Thymus (tissue), 11 donors: Measurements from ENCODE around the gene STX18. TPM values are rescaled to one million over a fixed set of nuclear protein-coding genes. Genes with fewer than 3 reads are reported as not detected.

Experiments
- DNase-seq, 9 donors: peaks; one replicate each; pipeline ENCODE4 v3.0.0-alpha.2; 2013; ENCODE audit warnings: low spot score in 9 of 9, low read depth in 6 of 9, missing footprints in 1 of 9
- H3K27ac ChIP-seq, 2 donors: one replicate each; pipeline ENCODE4 v1.5.1; 2013; ENCODE audit warnings: control low read depth in 1 of 2, low read depth in 1 of 2, low read length in 1 of 2, mild to moderate bottlenecking in 1 of 2, moderate library complexity in 1 of 2
- H3K27me3 ChIP-seq, 2 donors: one replicate each; pipeline ENCODE4 v1.5.1; 2013; ENCODE audit warnings: low read length in 1 of 2; ENCODE audit not compliant: control insufficient read depth in 2 of 2, insufficient read depth in 1 of 2
- H3K36me3 ChIP-seq, 2 donors: one replicate each; pipeline ENCODE4 v1.5.1; 2013; ENCODE audit warnings: low read length in 1 of 2, mild to moderate bottlenecking in 1 of 2, moderate library complexity in 1 of 2; ENCODE audit not compliant: control insufficient read depth in 2 of 2, insufficient read depth in 2 of 2
- H3K4me1 ChIP-seq, 2 donors: one replicate each; pipeline ENCODE4 v1.5.1; 2013; ENCODE audit warnings: low read length in 2 of 2; ENCODE audit not compliant: control insufficient read depth in 2 of 2, insufficient read depth in 2 of 2
- H3K4me3 ChIP-seq, 2 donors: one replicate each; pipeline ENCODE4 v1.5.1; 2013; ENCODE audit warnings: low read length in 2 of 2, control low read depth in 1 of 2, mild to moderate bottlenecking in 1 of 2
- H3K9me3 ChIP-seq, 2 donors: one replicate each; pipeline ENCODE4 v1.5.1; 2013; ENCODE audit warnings: low read length in 1 of 2, mild to moderate bottlenecking in 1 of 2; ENCODE audit not compliant: control insufficient read depth in 2 of 2, insufficient read depth in 1 of 2
- WGBS: extraction: QIAGEN DNeasy Blood & Tissue Kit; methylation state at CpG from one replicate; pipeline ENCODE4 v1.1.7; 2013; 5-methylcytosine and 5-hydroxymethylcytosine counted together
- polyA plus RNA-seq: library from polyadenylated mRNA; stranded (reverse); fragments of 200-250 nt; gene quantifications from one replicate; pipeline ENCODE4 v1.2.3, GENCODE V29; 2013
- total RNA-seq: library from RNA; stranded (reverse); fragments of 120-200 nt; gene quantifications from one replicate; pipeline ENCODE4 v1.2.4, GENCODE V29; 2013
- donor health status: healthy.

STX18 gene
- total and polyA plus RNA-seq, 2 donors = 27.8 to 33.1 TPM

DNA sequence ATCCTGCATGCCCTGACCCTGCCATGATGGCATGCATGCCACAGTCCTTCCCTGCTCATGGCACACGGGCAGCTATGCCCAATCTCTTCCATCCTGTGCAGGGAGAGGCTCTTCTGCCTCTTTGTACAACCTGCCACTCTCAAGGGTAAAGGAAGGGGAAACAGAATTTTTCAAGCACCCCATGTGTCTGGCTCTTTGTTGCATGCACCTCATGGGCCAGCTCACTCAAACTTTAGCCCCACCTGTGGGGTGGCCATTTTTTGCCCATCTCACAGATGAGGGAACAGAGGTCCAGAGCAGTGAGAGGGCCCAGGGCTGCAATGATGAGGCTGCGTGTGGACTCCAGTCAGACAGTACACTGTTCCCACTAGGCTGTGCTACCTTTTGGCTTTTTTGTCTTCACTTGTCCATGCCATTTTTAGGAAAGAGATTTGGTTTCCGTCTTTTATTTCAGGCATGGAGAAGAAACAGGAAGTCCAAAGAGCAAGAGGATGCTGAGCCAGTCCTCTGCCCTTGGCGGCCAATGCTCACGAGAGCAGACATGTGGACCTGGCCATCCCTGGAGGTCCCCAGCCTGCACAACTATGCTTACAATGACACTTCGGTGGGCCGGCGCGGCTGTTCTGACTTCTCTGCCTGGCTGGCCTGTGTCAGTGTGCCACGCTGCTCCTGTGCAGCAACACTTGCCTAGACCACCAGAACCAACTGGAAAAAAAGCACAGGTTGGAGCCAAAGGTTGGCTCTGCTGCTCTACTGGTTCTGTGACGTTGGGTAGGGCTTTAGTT is 109.3 kb downstream of the STX18 start:
- H3K4me3 ChIP-seq = no peak overlapping the region
- H3K36me3 ChIP-seq = peaks cover 18 to 24% of the 10 kb centered on the region in 2 donors
- whole genome bisulfite sequencing = 98% methylated on average over 11 of the region's 11 CpGs
- DNase-seq = no peak
- no peaks in the 10 kb centered on the region for H3K27me3 ChIP-seq
- no peaks in the 10 kb centered on the region for H3K9me3 ChIP-seq
- H3K27ac ChIP-seq = no peak overlapping the region
- H3K4me1 ChIP-seq = no peaks in the 10 kb centered on the region

DNA sequence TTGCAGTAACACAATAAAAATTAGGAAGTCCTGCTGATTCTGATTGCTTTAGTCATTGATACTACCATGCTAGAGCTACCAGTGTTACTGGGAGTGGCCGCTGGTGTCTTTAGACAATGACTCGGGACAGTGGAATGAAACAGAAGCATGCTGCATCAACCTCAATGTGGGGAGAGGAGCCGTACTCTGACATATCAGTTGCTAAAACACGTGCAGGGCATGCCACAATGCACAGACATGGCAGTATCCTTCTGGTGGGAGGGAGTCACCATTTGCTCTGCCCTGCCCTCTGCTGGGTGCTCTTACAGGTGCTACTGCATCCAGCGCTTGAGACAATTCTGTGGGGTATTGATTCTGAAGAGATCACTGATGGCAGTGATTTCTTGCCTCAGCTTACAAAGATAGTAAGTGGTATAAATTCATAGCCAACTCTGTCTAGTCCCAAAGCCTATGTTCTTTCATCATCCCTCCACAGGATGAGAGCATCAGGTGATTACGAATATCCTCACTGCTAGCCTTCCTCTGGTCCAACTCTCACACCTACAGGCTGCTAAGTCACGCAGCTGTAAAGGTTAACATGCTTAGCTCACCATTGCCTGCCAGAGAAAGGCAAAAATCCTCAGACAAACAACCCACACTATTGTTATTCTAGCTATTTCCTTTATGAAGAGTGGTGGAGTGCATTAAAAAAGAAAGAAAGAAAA is 111.2 kb downstream of the STX18 start:
- peaks cover 23 to 25% of the 10 kb centered on the region in 2 donors for H3K36me3 ChIP-seq
- H3K27ac ChIP-seq = no peak overlapping the region
- H3K4me3 ChIP-seq = no peak overlapping the region
- H3K27me3 ChIP-seq = no peaks in the 10 kb centered on the region
- WGBS = 64% methylated on average over 7 of the region's 7 CpGs
- peak in 7 of 9 donors; percentile 19 to 73 (median 28) for DNase-seq
- no peaks in the 10 kb centered on the region for H3K4me1 ChIP-seq
- no peaks in the 10 kb centered on the region for H3K9me3 ChIP-seq

DNA sequence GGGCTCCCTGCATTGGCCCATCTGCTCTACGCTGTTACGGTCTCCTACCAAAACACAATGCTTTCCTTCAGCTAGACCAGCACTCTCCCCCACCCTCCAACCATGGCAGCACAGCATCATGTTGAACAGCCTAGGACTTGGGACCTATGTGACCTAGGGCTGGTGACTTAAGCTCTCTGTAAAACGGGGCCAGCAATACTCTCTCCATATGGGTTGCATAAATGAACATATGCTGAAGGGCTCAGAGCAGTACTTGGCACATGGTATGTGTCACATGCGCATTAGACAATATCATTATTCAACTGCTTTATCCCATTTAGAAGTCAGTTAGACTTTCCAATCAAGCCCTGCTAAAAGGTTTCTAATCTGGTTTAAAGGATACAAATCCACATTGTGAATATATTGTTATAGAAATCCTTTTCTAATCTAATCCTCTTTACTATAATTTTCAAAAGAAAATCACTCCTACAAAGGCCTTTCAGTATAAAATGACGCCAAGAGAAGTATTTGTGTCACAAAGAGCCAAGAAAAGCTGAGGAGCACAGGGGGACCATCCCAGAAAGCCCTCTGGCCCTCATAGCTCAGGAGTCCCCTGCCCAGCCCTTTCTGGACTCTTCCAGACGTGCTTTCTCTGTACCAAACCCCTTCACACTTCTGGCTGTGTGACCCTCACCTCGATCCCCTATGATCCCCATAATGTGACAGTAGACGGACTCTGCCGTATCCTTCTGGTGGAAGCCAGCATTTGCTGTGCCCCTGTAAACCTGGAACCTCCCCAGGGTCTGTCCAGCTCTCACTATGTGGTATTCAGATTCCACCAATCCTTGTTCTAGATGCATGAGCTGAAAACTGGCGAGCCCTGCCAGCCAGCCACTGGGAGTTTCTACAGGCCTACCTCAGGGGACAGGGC is 112.6 kb downstream of the STX18 start:
- Histone ChIP-seq H3K9me3 (no peaks in the 10 kb centered on the region), H3K4me3 (no peak overlapping the region), H3K4me1 (no peaks in the 10 kb centered on the region), H3K27ac (no peak overlapping the region), H3K27me3 (no peaks in the 10 kb centered on the region), H3K36me3 (peaks cover 22 to 32% of the 10 kb centered on the region in 2 donors)
- WGBS = 98% methylated on average over 10 of the region's 10 CpGs
- no peak for DNase-seq

DNA sequence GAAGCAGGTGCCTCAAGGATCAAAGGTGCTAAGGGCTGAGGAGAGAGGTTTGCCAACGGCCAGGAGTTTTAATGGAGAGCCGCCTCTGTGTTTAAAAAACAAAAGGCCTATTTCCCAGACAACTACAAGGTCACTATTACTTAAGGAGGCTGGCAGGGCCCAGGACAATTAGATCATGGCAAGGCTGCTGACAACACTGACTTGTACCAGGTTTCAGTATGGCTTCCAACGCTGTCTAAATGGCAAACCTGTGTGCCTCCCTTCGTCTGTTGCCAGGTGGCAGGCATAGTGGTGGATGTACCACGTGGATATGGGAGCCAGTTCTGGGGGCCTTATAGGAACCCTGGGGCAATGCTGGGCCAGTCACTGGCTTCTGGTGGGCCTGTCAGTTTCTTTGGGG is 114.0 kb downstream of the STX18 start:
- no peak overlapping the region for H3K27ac ChIP-seq
- no peaks in the 10 kb centered on the region for H3K4me1 ChIP-seq
- H3K4me3 ChIP-seq = no peak overlapping the region
- DNase-seq = no peak
- peaks cover 21 to 41% of the 10 kb centered on the region in 2 donors for H3K36me3 ChIP-seq
- H3K27me3 ChIP-seq = no peaks in the 10 kb centered on the region
- no peaks in the 10 kb centered on the region for H3K9me3 ChIP-seq
- WGBS = 98% methylated on average over 5 of the region's 5 CpGs

DNA sequence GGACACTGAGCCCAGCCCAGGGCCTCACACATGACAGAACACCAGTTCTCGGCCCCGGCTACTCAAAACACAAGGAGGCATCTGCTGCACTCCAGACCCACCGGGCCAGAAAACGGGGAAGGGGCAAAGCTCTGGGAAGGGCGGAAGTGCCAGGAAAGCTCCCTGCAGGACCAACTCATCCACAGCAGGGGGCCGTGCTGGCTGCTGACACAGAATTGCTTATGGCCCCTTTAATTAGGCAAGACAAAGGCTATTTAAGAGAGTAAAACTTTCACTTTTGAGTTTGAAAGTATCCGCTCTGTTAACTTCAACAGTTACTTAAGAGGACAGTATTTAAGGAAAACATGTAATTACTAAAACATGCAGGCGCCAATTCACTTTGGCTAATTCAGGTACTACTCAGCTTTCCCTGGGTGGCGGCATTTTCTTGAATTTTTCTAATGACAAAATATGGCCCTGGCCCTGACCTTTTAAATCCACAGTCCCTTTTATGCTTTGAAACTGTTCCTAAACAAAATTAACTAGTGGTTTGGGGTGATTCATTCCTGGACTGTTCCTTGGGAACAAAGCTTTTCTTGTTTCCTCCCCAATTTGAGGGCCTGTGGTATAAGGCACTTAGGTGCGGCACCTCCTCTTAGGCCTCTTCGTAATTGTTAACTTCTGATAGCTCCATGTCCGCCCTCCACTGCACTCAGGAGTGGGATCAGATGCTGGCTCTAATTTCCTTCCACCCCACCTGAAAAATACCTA is 114.6 kb downstream of the STX18 start:
- Histone ChIP-seq H3K9me3 (no peaks in the 10 kb centered on the region), H3K27ac (no peak overlapping the region), H3K4me3 (no peak overlapping the region), H3K4me1 (no peaks in the 10 kb centered on the region), H3K27me3 (no peaks in the 10 kb centered on the region), H3K36me3 (peaks cover 20 to 41% of the 10 kb centered on the region in 2 donors)
- 99% methylated on average over 12 of the region's 12 CpGs for WGBS
- DNase-seq = no peak

DNA sequence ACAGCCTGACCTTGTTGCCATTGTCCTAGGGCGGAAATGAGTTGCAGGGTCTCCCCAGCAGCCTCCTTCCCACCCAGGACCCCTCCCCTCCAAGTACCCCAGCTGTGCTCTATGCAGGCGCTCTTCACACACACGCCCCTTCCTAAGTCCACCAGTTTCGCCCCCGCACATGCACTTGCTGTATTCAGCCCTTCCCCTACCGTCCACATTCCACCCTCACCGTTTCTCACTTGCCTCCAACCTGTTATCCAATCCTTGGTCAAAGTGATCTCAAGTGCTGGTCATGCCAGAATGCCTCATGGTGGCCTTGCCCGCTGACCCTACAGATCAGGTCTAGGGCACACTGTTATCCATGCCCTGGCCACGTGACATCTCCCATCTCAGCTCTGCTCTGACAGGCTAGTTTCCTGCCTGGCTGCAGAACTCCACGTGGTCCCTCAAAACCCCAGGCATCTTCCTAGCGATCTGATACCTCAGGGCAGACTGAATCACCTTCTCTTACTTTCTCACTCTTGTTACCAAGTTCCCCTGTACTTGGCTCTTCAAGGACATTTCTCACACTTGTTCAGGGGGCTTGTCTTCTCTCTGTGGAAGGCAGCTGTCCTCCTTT is 115.2 kb downstream of the STX18 start:
- Histone ChIP-seq H3K27me3 (no peaks in the 10 kb centered on the region), H3K27ac (no peak overlapping the region), H3K36me3 (peaks cover 19 to 45% of the 10 kb centered on the region in 2 donors), H3K4me3 (no peak overlapping the region), H3K9me3 (no peaks in the 10 kb centered on the region), H3K4me1 (no peaks in the 10 kb centered on the region)
- WGBS = 94% methylated on average over 11 of the region's 11 CpGs
- DNase-seq = no peak

DNA sequence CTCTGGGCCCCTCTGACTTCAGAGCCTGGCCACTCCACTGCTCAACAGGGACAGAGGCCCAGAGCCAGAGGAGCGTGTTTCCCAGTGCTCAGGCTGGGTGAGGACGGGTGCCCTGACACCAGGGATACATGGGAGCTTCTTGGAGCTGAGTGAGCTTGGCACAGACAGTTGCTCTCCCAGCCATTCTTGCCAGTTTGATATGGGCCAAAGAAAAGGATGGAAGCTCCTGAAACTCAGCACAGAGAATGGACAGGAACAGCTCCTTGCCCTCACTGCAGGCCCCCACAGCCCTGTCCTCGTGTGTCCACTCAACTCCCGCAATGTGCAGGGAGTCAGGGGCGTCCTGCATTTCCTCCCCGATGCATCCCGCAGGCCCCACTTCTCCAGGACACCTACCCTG is 116.2 kb downstream of the STX18 start:
- no peaks in the 10 kb centered on the region for H3K4me1 ChIP-seq
- no peak overlapping the region for H3K4me3 ChIP-seq
- no peaks in the 10 kb centered on the region for H3K9me3 ChIP-seq
- H3K27ac ChIP-seq = no peak overlapping the region
- no peaks in the 10 kb centered on the region for H3K27me3 ChIP-seq
- DNase-seq = no peak
- H3K36me3 ChIP-seq = peaks cover 24 to 50% of the 10 kb centered on the region in 2 donors
- WGBS = 97% methylated on average over 7 of the region's 7 CpGs

DNA sequence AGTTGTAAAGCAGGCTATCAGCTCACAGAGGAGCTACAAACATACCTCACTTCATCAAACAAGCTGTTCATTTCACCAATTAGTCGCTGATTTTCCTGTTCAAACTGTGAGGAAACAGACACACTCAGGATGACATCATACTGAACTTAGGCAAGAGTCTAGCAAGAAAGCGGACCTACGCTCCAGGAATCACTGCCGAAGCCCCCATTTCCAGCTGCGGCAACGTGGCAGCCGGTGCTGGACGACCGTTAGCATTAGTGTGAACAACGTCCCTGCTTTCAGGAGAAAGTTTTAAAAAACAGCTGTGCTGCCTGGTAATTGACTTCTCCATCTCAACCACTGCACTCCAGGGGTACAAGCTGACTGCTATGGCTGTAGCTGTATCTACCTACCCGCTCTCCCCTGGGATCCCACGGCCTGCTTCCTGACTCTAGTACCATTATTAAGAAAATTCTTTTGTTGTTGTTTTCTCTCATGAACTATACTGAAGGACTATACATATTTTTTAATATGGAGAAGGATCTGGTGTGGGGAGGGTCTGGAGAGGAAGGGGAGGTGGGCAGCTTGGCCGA is 116.6 kb downstream of the STX18 start:
- Histone ChIP-seq H3K27me3 (no peaks in the 10 kb centered on the region), H3K4me3 (no peak overlapping the region), H3K27ac (no peak overlapping the region), H3K9me3 (no peaks in the 10 kb centered on the region), H3K4me1 (no peaks in the 10 kb centered on the region), H3K36me3 (peaks cover 29 to 55% of the 10 kb centered on the region in 2 donors)
- 98% methylated on average over 13 of the region's 13 CpGs for WGBS
- DNase-seq = no peak
